Neural cell (in vitro differentiated cells): Measurements from ENCODE around the gene SACS. TPM values are rescaled to one million over a fixed set of nuclear protein-coding genes. Genes with fewer than 3 reads are reported as not detected.

Source experiments
- H2AFZ ChIP-seq: fragments of 200-600, 300-800 bp; sonication (generic), shearing (Covaris generic); 2 replicates; pipeline ENCODE4 v1.6.0; 2014; ENCODE audit warnings: low read depth, mild to moderate bottlenecking, antibody characterized with exemption, low read length, moderate library complexity
- H3F3A ChIP-seq: fragments of 200-600 bp; shearing (Covaris generic); 2 replicates; pipeline ENCODE4 v1.6.1; 2016; ENCODE audit warnings: mild to moderate bottlenecking, moderate library complexity, mixed read lengths, antibody characterized with exemption, low read length; ENCODE audit not compliant: insufficient read depth, poor library complexity, severe bottlenecking
- H3K27ac ChIP-seq: fragments of 200-600, 300-800 bp; sonication (generic), shearing (Covaris generic); 2 replicates; pipeline ENCODE4 v1.5.1; 2014; ENCODE audit warnings: mild to moderate bottlenecking, low read length, moderate library complexity
- H3K27me3 ChIP-seq: fragments of 300-800, 200-600 bp; sonication (generic), shearing (Covaris generic); 2 replicates; pipeline ENCODE4 v1.6.0; 2014; ENCODE audit warnings: mild to moderate bottlenecking, low read depth, low read length, moderate library complexity; ENCODE audit not compliant: insufficient read depth
- H3K36me3 ChIP-seq: fragments of 300-800, 200-600 bp; sonication (generic), shearing (Covaris generic); 2 replicates; pipeline ENCODE4 v1.5.1; 2014; ENCODE audit warnings: mild to moderate bottlenecking, antibody characterized with exemption, low read length, moderate library complexity; ENCODE audit not compliant: insufficient read depth
- H3K4me2 ChIP-seq: fragments of 300-800, 200-600 bp; sonication (generic), shearing (Covaris generic); 2 replicates; pipeline ENCODE4 v1.6.0; 2014; ENCODE audit warnings: mild to moderate bottlenecking, low read length
- H3K4me3 ChIP-seq: fragments of 300-800, 200-600 bp; sonication (generic), shearing (Covaris generic); 2 replicates; pipeline ENCODE4 v1.5.1; 2014; ENCODE audit warnings: mild to moderate bottlenecking, low read length, moderate library complexity
- H3K79me2 ChIP-seq: fragments of 200-600 bp; shearing (Covaris generic); replicated peaks from 2 replicates; pipeline ENCODE4 v1.6.0; 2014; ENCODE audit warnings: mild to moderate bottlenecking, low read length, moderate library complexity; ENCODE audit not compliant: insufficient read depth
- H3K9ac ChIP-seq: fragments of 300-800, 200-600 bp; sonication (generic), shearing (Covaris generic); 2 replicates; pipeline ENCODE4 v1.6.1; 2016; ENCODE audit warnings: mild to moderate bottlenecking, low read length, mixed read lengths
- H3K9me2 ChIP-seq: fragments of 200-600 bp; shearing (Covaris generic); 2 replicates; pipeline ENCODE4 v1.6.1; 2016; ENCODE audit warnings: mild to moderate bottlenecking, low read length, mixed read lengths; ENCODE audit not compliant: insufficient read depth
- H3K9me3 ChIP-seq: fragments of 200-600, 300-800 bp; sonication (generic), shearing (Covaris generic); 2 replicates; pipeline ENCODE4 v1.6.1; 2016; ENCODE audit warnings: mild to moderate bottlenecking, mixed run types, low read length, moderate library complexity, mixed read lengths
- H4K20me1 ChIP-seq: fragments of 200-600 bp; shearing (Covaris generic); 2 replicates; pipeline ENCODE4 v1.6.1; 2016; ENCODE audit warnings: mild to moderate bottlenecking, mixed run types; ENCODE audit not compliant: insufficient read depth
- EP300 ChIP-seq: fragments of 450-650 bp; conservative IDR thresholded peaks from 2 replicates; pipeline ENCODE4 v1.6.1; 2014; ENCODE audit warnings: antibody characterized with exemption, mild to moderate bottlenecking, moderate library complexity; ENCODE audit not compliant: poor library complexity, severe bottlenecking
- EZH2 ChIP-seq: fragments of 200-600, 300-800 bp; shearing (Covaris generic), sonication (generic); IDR thresholded peaks from 2 replicates; pipeline ENCODE4 v1.6.1; 2014; ENCODE audit warnings: antibody characterized with exemption, low read length, borderline replicate concordance, mild to moderate bottlenecking; ENCODE audit not compliant: insufficient read depth, poor library complexity, severe bottlenecking
- MXI1 ChIP-seq: fragments of 450-650 bp; conservative IDR thresholded peaks from 2 replicates; pipeline ENCODE4 v1.6.1; 2014; ENCODE audit warnings: antibody characterized with exemption, mild to moderate bottlenecking; ENCODE audit not compliant: poor library complexity, severe bottlenecking
- POLR2AphosphoS5 ChIP-seq: IDR thresholded peaks from 2 replicates; pipeline ENCODE4 v1.6.1; 2012
- RAD21 ChIP-seq: fragments of 450-650 bp; conservative IDR thresholded peaks from 2 replicates; pipeline ENCODE4 v1.6.1; 2014; ENCODE audit warnings: antibody characterized with exemption, mild to moderate bottlenecking, moderate library complexity
- REST ChIP-seq: IDR thresholded peaks from 2 replicates; pipeline ENCODE4 v1.6.1; 2012; ENCODE audit warnings: borderline replicate concordance
- SMC3 ChIP-seq: fragments of 450-650 bp; conservative IDR thresholded peaks from 2 replicates; pipeline ENCODE4 v1.6.1; 2014; ENCODE audit warnings: antibody characterized with exemption, mild to moderate bottlenecking, moderate library complexity; ENCODE audit not compliant: poor library complexity
- TAF1 ChIP-seq: IDR thresholded peaks from 2 replicates; pipeline ENCODE4 v1.6.1; 2012; ENCODE audit warnings: low read depth
- polyA plus RNA-seq: library from polyadenylated mRNA; depleted of rRNA; stranded (reverse); fragments of >200 nt; gene quantifications from 2 replicates; pipeline ENCODE4 v1.2.3, GENCODE V29; 2014
- TF ChIP-seq, protein P1 (sequence below): fragments of 450-650 bp; IDR thresholded peaks from 2 replicates; pipeline ENCODE4 v1.5.1; 2014; ENCODE audit warnings: antibody characterized with exemption, mild to moderate bottlenecking, moderate library complexity; ENCODE audit not compliant: poor library complexity, severe bottlenecking

The SACS gene
- polyA plus RNA-seq, 1 donor from 2014 or later: 24.1 TPM

DNA sequence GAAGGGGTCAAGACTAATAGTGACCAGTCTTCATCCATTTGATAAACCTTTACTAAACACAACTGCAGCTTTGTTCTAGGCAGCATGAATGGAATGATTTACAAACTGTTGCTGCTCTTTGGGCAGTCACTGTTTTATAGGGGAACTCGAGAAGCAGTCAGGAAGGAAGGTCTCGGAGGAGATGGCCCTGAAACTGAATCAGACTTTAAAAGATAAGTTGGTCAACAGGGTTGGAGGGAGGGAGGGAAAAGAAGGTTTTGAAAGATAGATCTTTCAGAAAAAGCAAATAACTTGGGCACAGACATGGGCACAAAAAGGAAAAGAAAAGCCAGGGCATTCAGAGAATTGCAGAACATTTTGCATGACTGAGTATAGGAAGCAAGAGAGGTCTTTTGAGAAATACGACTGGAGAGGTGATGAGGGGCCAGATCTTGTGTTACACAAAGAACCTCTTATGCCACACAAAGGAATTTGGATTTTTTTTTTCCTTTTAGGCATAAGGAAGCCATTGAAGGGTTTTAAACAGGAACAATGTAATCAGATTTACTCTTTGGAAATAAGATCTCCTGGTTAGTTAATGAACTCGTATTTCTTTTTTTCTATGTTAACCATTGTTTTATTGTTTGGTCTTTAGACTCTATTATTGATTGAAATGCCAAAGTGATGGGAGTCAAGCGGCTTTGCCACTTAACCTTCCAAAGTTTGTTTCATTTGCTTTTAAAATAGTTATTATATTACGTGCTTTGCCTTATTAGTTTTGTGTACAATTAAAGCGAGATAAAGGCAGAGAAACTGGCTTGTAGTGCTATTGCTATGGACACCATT is 37.5 kb upstream of the SACS start:
- Histone ChIP-seq H3F3A (no peaks in the 10 kb centered on the region), H3K9ac (no peak overlapping the region), H3K9me3 (no peaks in the 10 kb centered on the region), H3K36me3 (no peaks in the 10 kb centered on the region), H3K27ac (no peak overlapping the region), H2AFZ (no peak overlapping the region), H3K4me3 (no peak overlapping the region), H3K4me2 (no peak overlapping the region), H3K79me2 (no peaks in the 10 kb centered on the region), H4K20me1 (no peaks in the 10 kb centered on the region), H3K27me3 (no peaks in the 10 kb centered on the region), H3K9me2 (no peaks in the 10 kb centered on the region)
- TF ChIP-seq SMC3 (no peak), TAF1 (no peak), MXI1 (no peak), EP300 (no peak), POLR2AphosphoS5 (no peak), EZH2 (no peak), RAD21 (no peak), REST (no peak)
- TF ChIP-seq, protein P1, sequence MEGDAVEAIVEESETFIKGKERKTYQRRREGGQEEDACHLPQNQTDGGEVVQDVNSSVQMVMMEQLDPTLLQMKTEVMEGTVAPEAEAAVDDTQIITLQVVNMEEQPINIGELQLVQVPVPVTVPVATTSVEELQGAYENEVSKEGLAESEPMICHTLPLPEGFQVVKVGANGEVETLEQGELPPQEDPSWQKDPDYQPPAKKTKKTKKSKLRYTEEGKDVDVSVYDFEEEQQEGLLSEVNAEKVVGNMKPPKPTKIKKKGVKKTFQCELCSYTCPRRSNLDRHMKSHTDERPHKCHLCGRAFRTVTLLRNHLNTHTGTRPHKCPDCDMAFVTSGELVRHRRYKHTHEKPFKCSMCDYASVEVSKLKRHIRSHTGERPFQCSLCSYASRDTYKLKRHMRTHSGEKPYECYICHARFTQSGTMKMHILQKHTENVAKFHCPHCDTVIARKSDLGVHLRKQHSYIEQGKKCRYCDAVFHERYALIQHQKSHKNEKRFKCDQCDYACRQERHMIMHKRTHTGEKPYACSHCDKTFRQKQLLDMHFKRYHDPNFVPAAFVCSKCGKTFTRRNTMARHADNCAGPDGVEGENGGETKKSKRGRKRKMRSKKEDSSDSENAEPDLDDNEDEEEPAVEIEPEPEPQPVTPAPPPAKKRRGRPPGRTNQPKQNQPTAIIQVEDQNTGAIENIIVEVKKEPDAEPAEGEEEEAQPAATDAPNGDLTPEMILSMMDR: no peak

DNA sequence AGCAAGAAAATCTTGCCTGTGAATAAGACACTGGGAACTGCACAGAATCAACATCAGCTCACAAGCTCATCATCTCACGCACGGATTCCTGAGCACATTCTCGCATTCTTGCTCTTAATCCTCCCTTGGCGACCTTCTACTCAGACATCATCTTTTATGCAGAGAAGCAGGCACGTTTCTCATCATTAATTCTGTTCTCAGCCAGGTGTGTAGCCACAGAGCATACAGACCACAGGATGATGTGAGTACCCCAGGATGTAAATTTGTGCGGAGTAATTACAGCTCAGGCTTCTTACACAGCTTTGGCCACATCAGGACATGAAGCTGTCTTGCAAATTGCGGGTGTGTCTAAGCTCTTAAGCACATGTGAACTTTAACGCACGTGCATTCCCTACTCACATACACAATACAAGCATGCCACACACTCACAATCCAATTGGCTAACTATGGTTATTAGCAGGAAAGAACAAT is 36.5 kb upstream of the SACS start:
- H3F3A ChIP-seq: no peaks in the 10 kb centered on the region
- no peaks in the 10 kb centered on the region for H3K9me3 ChIP-seq
- no peak overlapping the region for H3K4me3 ChIP-seq
- no peak overlapping the region for H3K4me2 ChIP-seq
- H3K27me3 ChIP-seq: no peaks in the 10 kb centered on the region
- no peaks in the 10 kb centered on the region for H3K36me3 ChIP-seq
- no peaks in the 10 kb centered on the region for H4K20me1 ChIP-seq
- H3K27ac ChIP-seq: no peak overlapping the region
- no peaks in the 10 kb centered on the region for H3K9me2 ChIP-seq
- no peaks in the 10 kb centered on the region for H3K79me2 ChIP-seq
- H3K9ac ChIP-seq: no peak overlapping the region
- no peak overlapping the region for H2AFZ ChIP-seq
- TF ChIP-seq REST (no peak), SMC3 (no peak), EP300 (no peak), MXI1 (no peak), EZH2 (no peak), POLR2AphosphoS5 (no peak), RAD21 (no peak), TAF1 (no peak)
- TF ChIP-seq, protein P1: no peak
